Stimulated activated CD4-positive, alpha-beta T cell treated with anti-CD3 and anti-CD28 coated beads, Interleukin-1b, Interleukin-23, amount 100 ng/mL, for 4 hours (primary cell): ENCODE data around the gene PKIB.
"Not testable (repeated sequence)": the region's sequence is repeated elsewhere in the genome, so short reads cannot be mapped to it uniquely, and the experiment has no call there.

Source experiments
- DNase-seq, 2 donors: peaks; one replicate each; pipeline ENCODE4 v3.0.0-alpha.2; 2020; ENCODE audit warnings: low read depth in 2 of 2

PKIB gene

GRCh38 chr6:122620902-122621301, 10.7 kb downstream of the PKIB start:
- DNase-seq, result no peak

- DNase-seq, result no peak
Observed at GRCh38 chr6:122621638-122622037, 11.4 kb downstream of the PKIB start.

GRCh38 chr6:122622479-122622878, 12.3 kb downstream of the PKIB start:
- DNase-seq, result no peak

- no peak for DNase-seq
Observed at GRCh38 chr6:122623279-122623678, 13.1 kb downstream of the PKIB start.

GRCh38 chr6:122624853-122625252, 14.6 kb downstream of the PKIB start:
- DNase-seq, result no peak

GRCh38 chr6:122628714-122629113, 18.5 kb downstream of the PKIB start:
- DNase-seq, result no peak

- no peak for DNase-seq
Observed at GRCh38 chr6:122631571-122632249, 21.5 kb downstream of the PKIB start.

GRCh38 chr6:122640366-122640765, 30.2 kb downstream of the PKIB start:
- no peak for DNase-seq

GRCh38 chr6:122641819-122642218, 31.6 kb downstream of the PKIB start:
- no peak for DNase-seq

GRCh38 chr6:122642604-122643003, 32.4 kb downstream of the PKIB start:
- not testable (repeated sequence) for DNase-seq

GRCh38 chr6:122645256-122645655, 35.1 kb downstream of the PKIB start:
- DNase-seq, result no peak

GRCh38 chr6:122647765-122648164, 37.6 kb downstream of the PKIB start:
- DNase-seq, result no peak

- DNase-seq, result no peak
Observed at GRCh38 chr6:122648726-122649125, 38.5 kb downstream of the PKIB start.

GRCh38 chr6:122649701-122650100, 39.5 kb downstream of the PKIB start:
- no peak for DNase-seq

GRCh38 chr6:122650403-122650802, 40.2 kb downstream of the PKIB start:
- DNase-seq, result no peak

- DNase-seq, result no peak
Observed at GRCh38 chr6:122651031-122651430, 40.8 kb downstream of the PKIB start.

GRCh38 chr6:122651604-122652003, 41.4 kb downstream of the PKIB start:
- DNase-seq, result no peak

- no peak for DNase-seq
Observed at GRCh38 chr6:122652431-122652830, 42.2 kb downstream of the PKIB start.

- DNase-seq, result no peak
Observed at GRCh38 chr6:122653094-122653493, 42.9 kb downstream of the PKIB start.

- DNase-seq, result no peak
Observed at GRCh38 chr6:122654012-122654411, 43.8 kb downstream of the PKIB start.

- DNase-seq, result no peak
Observed at GRCh38 chr6:122657601-122658000, 47.4 kb downstream of the PKIB start.

- DNase-seq, result no peak
Observed at GRCh38 chr6:122660296-122660695, 50.1 kb downstream of the PKIB start.

GRCh38 chr6:122663981-122664380, 53.8 kb downstream of the PKIB start:
- no peak for DNase-seq

- DNase-seq, result no peak
Observed at GRCh38 chr6:122665929-122666328, 55.7 kb downstream of the PKIB start.
